Measurements from ENCODE around the gene LRP1B. TPM values are rescaled to one million over a fixed set of nuclear protein-coding genes. Genes with fewer than 3 reads are reported as not detected.

LRP1B gene
- total RNA-seq, 1 donor from 2014 or later: 0.38 TPM

- TF ChIP-seq CTCF (IDR thresholded peaks at IDR 0.05; ENCODE audit: insufficient read depth, low read length, poor library complexity, severe bottlenecking): no peak
- Histone ChIP-seq H3K27me3 (ENCODE audit: control insufficient read depth, insufficient read depth, low read length) (no peaks in the 10 kb centered on the region), H3K36me3 (ENCODE audit: control insufficient read depth, insufficient read depth, low read length) (no peaks in the 10 kb centered on the region), H3K4me3 (ENCODE audit: low read depth, low read length) (no peak overlapping the region)
- DNase-seq (ENCODE audit: low read depth): no peak
These were observed 105.4 kb downstream of the LRP1B start for GRCh38 chr2:142025394-142025793.

DNA sequence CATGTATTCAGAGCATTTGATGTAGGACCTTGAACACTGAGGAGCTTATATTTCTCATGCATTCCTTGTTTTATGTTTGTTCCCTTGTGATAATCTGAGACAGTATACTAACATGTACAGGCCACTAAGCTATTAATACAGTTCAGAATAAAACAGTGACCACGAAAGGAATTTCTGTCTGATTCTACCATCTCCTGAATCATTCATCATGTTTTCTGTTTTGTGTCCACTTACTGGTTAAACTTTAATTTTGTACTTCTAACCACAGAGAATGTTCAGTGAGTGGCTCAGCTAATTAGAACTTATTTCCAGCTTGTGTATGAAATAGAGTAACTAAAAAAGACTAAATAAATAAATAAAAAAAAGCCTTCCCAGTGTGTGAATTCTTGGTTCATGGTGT lies 110.4 kb downstream of the LRP1B start:
- no peak overlapping the region for H3K4me3 ChIP-seq (ENCODE audit: low read depth, low read length)
- H3K36me3 ChIP-seq (ENCODE audit: control insufficient read depth, insufficient read depth, low read length): no peaks in the 10 kb centered on the region
- DNase-seq (ENCODE audit: low read depth): no peak
- H3K27me3 ChIP-seq (ENCODE audit: control insufficient read depth, insufficient read depth, low read length): no peaks in the 10 kb centered on the region
- no peak for TF ChIP-seq CTCF (IDR thresholded peaks at IDR 0.05; ENCODE audit: insufficient read depth, low read length, poor library complexity, severe bottlenecking)

DNA sequence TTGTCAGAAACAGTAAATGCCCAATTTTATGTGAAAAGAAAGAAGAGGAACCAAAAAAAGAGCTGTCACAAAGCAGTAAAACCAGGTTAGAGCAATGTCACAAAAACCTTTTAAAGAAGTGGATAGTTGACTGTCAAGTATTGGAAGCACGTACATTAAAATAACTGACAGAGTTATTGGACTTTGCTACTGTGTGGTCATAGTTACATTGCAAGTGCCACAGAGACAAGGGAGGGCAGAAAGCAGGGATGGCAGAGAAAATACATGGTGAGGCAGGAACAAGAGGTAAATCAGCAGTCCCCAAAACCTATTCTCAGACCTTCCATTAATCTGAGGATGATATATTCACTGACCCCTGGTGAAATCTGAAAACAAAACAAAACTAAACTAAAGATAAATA lies 116.3 kb downstream of the LRP1B start:
- Histone ChIP-seq H3K4me3 (ENCODE audit: low read depth, low read length) (no peak overlapping the region), H3K27me3 (ENCODE audit: control insufficient read depth, insufficient read depth, low read length) (no peaks in the 10 kb centered on the region), H3K36me3 (ENCODE audit: control insufficient read depth, insufficient read depth, low read length) (no peaks in the 10 kb centered on the region)
- DNase-seq (ENCODE audit: low read depth): no peak
- no peak for TF ChIP-seq CTCF (IDR thresholded peaks at IDR 0.05; ENCODE audit: insufficient read depth, low read length, poor library complexity, severe bottlenecking)

DNA sequence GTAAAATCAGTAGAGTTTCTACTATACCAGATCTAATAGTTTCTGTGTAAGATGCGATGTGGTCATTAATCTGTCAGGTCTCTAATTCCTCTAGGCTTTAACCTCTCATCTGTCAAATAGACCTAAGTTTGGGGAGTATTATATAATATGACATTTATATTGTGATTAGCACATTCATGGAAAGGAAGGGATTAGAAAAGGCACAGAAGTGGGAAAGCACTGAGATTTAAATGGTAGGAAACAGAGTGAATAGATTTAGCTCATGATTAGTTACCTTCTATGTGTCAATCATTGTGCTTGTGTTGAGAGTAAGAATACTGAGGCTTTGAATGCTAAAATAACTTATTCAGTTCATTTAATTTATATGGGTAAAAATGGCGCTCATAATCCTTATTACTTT lies 118.0 kb downstream of the LRP1B start:
- no peak for TF ChIP-seq CTCF (IDR thresholded peaks at IDR 0.05; ENCODE audit: insufficient read depth, low read length, poor library complexity, severe bottlenecking)
- Histone ChIP-seq H3K36me3 (ENCODE audit: control insufficient read depth, insufficient read depth, low read length) (no peaks in the 10 kb centered on the region), H3K4me3 (ENCODE audit: low read depth, low read length) (no peak overlapping the region), H3K27me3 (ENCODE audit: control insufficient read depth, insufficient read depth, low read length) (no peaks in the 10 kb centered on the region)
- DNase-seq (ENCODE audit: low read depth): no peak

GRCh38 chr2:142010477-142011270 lies 120.1 kb downstream of the LRP1B start:
- Histone ChIP-seq H3K4me3 (ENCODE audit: low read depth, low read length) (no peak overlapping the region), H3K27me3 (ENCODE audit: control insufficient read depth, insufficient read depth, low read length) (no peaks in the 10 kb centered on the region), H3K36me3 (ENCODE audit: control insufficient read depth, insufficient read depth, low read length) (no peaks in the 10 kb centered on the region)
- no peak for DNase-seq (ENCODE audit: low read depth)
- no peak for TF ChIP-seq CTCF (IDR thresholded peaks at IDR 0.05; ENCODE audit: insufficient read depth, low read length, poor library complexity, severe bottlenecking)

Data from kidney epithelial cell (primary cell).